Muscle layer of duodenum (tissue), 2 donors: ENCODE data around the gene ZNF77.
"Not testable (repeated sequence)": the region's sequence is repeated elsewhere in the genome, so short reads cannot be mapped to it uniquely, and the experiment has no call there.

Experiments
- H3K27ac ChIP-seq: one replicate; pipeline ENCODE4 v1.7.0; 2013; ENCODE audit warnings: mild to moderate bottlenecking, low read length
- H3K27me3 ChIP-seq: one replicate; pipeline ENCODE4 v1.7.0; 2013; ENCODE audit warnings: low read depth, mild to moderate bottlenecking, control low read depth, low read length
- H3K36me3 ChIP-seq, 2 donors: one replicate each; pipeline ENCODE4 v1.7.0; 2013; ENCODE audit warnings: low read length in 2 of 2, control low read depth in 1 of 2, mild to moderate bottlenecking in 1 of 2; ENCODE audit not compliant: insufficient read depth in 2 of 2, control insufficient read depth in 1 of 2
- H3K4me1 ChIP-seq, 2 donors: one replicate each; pipeline ENCODE4 v1.7.0; 2013; ENCODE audit warnings: low read length in 2 of 2, mild to moderate bottlenecking in 2 of 2, control low read depth in 1 of 2, moderate library complexity in 1 of 2; ENCODE audit not compliant: insufficient read depth in 2 of 2, control insufficient read depth in 1 of 2
- H3K4me3 ChIP-seq, 2 donors: one replicate each; pipeline ENCODE4 v1.7.0; 2013; ENCODE audit warnings: low read length in 2 of 2, low read depth in 1 of 2, mild to moderate bottlenecking in 1 of 2
- H3K9me3 ChIP-seq, 2 donors: one replicate each; pipeline ENCODE4 v1.7.0; 2013; ENCODE audit warnings: low read length in 2 of 2, control low read depth in 1 of 2, mild to moderate bottlenecking in 1 of 2; ENCODE audit not compliant: control insufficient read depth in 1 of 2
- donor health status: healthy.

The ZNF77 gene

DNA sequence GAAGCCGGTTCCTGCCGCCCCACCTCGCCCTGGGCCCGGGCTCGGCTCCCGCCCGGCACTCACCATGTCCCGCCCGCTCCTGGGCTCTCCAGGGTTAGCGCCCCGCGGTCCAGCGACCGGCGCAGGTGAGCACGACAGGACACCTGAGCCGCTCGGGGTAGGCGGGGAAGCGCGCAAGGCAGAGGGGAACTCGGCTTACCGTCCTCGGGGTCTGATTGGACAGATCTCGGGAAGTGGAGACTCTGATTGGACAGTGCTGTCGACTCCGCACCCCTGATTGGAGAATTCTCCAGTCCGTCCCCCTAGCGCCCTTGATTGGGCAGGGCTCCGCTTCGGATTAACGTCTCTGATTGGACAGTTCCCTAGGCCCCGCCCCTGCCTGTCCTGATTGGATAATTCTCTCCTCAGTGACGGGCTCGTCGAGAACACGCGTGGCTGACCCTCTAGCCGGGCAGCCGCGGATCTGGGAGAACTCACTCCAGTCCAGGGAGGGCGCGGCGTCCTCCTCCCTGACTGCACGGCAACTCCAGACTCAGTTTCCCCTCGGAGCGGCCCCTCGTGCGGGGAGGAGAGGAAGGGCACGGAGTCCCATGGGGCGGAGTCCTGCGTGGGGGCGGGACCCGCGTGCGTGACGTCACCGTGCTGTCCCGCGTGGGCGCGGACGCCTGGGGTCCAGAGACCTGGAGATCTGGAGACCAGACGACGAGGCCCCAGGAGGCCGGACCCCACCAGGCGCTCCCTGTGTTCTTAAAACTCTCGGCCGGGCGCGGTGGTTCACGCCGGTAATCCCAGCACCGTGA lies at the start of gene ZNF77:
ZNF77 (minus strand) TSS at position 197 of the 800 bp plus-strand sequence; CDS start at position 66, 131 bp downstream.
- H3K9me3 ChIP-seq, result no peaks in the 10 kb centered on the region

DNA sequence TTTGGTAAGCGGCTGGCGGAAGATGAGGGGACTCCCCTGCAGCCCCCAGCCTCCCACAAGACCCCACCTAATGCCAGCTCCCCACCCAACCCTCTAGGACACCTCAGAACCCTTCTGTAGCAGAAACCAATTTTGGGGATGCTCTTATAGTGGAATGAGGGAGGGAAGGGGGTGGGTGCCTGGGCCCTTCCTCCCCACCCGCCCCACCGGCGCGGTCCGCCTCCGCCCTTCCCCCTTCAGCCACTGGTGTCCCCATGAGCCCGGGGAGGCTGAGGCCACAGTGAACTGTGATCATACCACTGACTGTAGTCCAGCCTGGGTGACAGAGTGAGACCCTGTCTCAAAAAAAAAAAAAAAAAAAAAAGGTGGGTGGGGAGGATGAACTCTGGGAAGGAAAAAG lies 48.8 kb upstream of the ZNF77 start:
- H3K27me3 ChIP-seq, result no peaks in the 10 kb centered on the region
- H3K27ac ChIP-seq, result no peak overlapping the region
- no peak overlapping the region for H3K4me3 ChIP-seq
- peaks cover 0 to 6% of the 10 kb centered on the region in 2 donors for H3K36me3 ChIP-seq
- H3K4me1 ChIP-seq, result no peaks in the 10 kb centered on the region
- H3K9me3 ChIP-seq, result no peaks in the 10 kb centered on the region

More for the DNA sequence above, at the start of gene ZNF77:
- Histone ChIP-seq H3K4me3 (peak within 1 kb of the TSS; percentile 70 to 99), H3K4me1 (peaks cover 0 to 21% of the 10 kb centered on the region in 2 donors), H3K27me3 (no peaks in the 10 kb centered on the region), H3K27ac (peak within 1 kb of the TSS; percentile 75), H3K36me3 (no peaks in the 10 kb centered on the region)

DNA sequence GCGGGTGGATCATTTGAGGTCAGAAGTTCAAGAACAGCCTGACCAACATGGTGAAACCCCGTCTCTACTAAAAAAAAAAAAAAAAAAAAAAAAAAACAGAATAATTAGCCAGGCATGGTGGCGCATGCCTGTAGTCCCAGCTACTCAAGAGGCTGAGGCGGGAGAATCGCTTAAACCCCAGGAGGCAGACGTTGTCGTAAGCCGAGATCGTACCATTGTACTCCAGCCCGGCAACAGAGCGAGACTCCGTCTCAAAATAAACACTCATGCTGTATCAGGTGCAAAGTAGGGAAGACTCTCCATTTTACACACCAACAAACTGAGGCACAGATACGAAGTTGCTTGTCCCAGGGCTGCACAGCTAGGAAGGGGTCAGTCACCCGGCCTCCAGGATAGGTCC lies 48.2 kb upstream of the ZNF77 start:
- Histone ChIP-seq H3K36me3 (peaks cover 0 to 4% of the 10 kb centered on the region in 2 donors), H3K4me1 (no peaks in the 10 kb centered on the region), H3K27me3 (no peaks in the 10 kb centered on the region), H3K27ac (no peak overlapping the region), H3K4me3 (no peak overlapping the region), H3K9me3 (no peaks in the 10 kb centered on the region)

DNA sequence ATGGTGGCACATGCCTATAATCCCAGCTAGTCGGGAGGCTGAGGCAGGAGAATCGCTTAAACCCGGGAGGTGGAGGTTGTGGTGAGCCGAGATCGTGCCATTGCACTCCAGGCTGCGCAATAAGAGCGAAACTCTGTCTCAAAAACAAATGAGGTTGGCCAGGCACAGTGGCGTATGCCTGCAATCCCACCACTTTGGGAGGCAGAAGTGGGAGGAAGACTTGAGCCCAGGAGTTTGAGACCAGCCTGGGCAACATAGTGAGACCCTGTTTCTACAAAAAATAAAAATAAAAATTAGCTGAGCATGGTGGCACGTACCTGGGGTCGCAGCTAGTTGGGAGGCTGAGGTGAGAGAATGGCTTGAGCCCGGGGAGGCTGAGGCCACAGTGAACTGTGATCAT lies 47.6 kb upstream of the ZNF77 start:
- not testable (repeated sequence) for H3K36me3 ChIP-seq, H3K27ac ChIP-seq, H3K27me3 ChIP-seq, H3K4me1 ChIP-seq, H3K4me3 ChIP-seq, H3K9me3 ChIP-seq

DNA sequence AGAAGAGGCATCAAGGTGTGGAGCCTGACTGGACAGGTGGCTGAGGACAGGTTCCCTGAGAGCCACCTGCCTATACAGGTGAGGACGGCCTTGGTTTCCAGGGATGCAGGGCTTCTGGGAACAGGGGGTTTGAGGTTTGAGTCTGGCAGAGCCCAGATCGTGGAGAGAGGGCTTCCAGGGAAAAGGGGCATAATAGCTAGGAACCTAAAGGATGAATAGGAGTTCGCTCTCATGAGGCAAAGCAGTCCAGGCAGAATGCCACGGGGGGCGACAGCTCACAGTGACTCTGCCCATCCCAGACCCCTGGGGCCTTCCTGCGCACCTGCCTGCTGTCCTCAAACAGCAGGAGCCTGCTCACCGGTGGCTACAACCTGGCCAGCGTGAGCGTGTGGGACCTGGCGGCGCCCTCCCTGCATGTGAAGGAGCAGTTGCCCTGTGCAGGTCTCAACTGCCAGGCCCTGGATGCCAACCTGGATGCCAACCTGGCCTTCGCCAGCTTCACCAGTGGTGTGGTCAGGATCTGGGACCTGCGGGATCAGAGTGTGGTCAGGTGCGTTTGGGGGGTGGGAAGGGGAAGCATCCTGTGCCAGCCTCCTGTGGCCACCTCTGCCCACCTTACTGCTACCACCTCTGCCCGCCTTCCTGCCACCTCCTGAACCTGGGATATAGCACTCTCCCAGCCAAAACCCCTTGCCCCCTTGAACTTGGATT lies 44.6 kb upstream of the ZNF77 start:
- H3K9me3 ChIP-seq, result no peaks in the 10 kb centered on the region
- H3K27ac ChIP-seq, result no peak overlapping the region
- H3K4me3 ChIP-seq, result no peak overlapping the region
- H3K36me3 ChIP-seq, result no peaks in the 10 kb centered on the region
- H3K27me3 ChIP-seq, result no peaks in the 10 kb centered on the region
- H3K4me1 ChIP-seq, result no peaks in the 10 kb centered on the region

DNA sequence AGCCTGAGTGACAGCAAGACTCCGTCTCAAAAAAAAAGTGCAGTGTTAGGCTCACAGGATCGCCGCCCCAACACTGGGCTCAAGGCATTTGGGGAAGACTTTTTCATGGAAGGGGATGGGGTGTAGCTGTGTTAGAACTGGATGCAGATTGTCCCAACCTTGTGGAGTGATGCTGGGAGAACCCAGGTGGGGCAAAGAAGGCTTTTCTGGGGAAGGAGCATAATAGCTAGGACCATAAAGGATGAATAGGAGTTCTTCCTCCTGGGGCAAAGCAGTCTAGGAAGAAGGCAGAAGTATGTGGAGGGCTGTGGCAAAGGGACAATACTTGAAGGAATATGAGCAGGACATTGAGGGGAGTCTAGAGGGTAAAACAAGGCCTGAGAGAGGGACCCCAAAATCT lies 43.8 kb upstream of the ZNF77 start:
- Histone ChIP-seq H3K4me1 (peaks cover 2 to 5% of the 10 kb centered on the region in 2 donors), H3K4me3 (no peak overlapping the region), H3K27me3 (no peaks in the 10 kb centered on the region), H3K36me3 (no peaks in the 10 kb centered on the region), H3K9me3 (no peaks in the 10 kb centered on the region), H3K27ac (no peak overlapping the region)

DNA sequence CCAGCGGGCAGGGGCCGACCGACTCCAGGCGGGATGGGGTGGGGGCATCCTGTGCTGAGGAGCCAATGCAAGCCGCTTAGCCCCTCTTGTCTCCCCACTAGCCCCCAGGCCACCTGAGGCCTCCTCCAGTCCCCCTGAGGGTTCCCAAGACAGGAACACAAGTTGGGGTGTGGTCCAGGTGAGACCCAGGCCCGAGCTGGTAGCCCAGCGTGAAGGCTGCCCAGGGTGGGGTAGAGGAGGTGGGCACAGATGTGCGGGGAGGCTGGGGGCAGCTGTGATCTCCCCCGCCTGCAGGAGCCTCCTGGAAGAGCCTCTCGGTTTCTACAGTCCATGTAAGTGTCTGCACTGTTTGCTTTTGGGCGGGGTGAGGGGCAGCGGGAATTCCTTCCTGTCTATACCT lies 43.0 kb upstream of the ZNF77 start:
- no peak overlapping the region for H3K27ac ChIP-seq
- no peaks in the 10 kb centered on the region for H3K27me3 ChIP-seq
- H3K36me3 ChIP-seq, result no peaks in the 10 kb centered on the region
- peaks cover 5 to 13% of the 10 kb centered on the region in 2 donors for H3K4me1 ChIP-seq
- no peak overlapping the region for H3K4me3 ChIP-seq
- no peaks in the 10 kb centered on the region for H3K9me3 ChIP-seq

DNA sequence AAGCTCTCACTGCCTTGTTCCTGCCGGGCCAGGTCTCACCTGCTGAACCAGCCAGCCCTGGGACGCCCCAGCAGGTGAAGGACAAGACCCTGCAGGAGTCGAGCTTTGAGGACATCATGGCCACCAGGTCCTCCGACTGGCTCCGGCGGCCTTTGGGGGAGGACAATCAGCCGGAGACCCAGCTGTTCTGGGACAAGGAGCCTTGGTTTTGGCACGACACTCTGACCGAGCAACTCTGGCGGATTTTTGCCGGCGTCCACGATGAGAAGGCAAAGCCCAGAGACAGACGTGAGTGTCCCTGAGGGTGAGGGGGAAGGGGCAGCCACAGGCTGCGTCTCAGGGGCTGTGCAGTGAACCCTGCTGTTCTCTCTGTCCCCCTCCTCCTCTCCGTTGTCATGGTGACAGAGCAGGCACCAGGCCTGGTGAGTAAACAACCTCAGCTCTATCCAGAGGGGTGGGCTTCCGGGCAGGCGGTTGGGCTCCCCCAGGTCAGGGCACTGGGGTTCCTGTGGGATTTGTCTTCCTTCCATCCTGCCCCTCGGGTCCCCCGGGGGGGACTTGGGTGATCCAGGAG lies 42.3 kb upstream of the ZNF77 start:
- Histone ChIP-seq H3K27ac (no peak overlapping the region), H3K36me3 (no peaks in the 10 kb centered on the region), H3K4me1 (peaks cover 5 to 18% of the 10 kb centered on the region in 2 donors), H3K27me3 (no peaks in the 10 kb centered on the region), H3K4me3 (no peak overlapping the region), H3K9me3 (no peaks in the 10 kb centered on the region)

DNA sequence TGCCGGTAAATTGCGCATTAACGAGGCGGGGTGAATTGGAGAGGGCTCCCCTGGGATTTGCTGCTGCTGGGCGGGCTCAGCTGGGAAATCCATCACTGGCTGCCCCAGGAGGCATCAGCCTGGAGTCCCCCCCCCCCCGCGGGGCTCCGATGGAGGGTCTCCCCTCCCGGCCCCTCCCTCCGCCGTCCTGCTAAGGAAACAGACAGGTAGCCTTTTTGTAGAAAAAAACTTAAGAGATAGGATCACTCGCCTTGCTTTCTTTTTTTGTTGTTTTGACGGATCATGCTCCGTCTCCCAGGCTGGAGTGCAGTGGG lies 39.4 kb upstream of the ZNF77 start:
- H3K36me3 ChIP-seq, result no peaks in the 10 kb centered on the region
- peak overlapping the region; percentile 42 to 64 for H3K4me3 ChIP-seq
- H3K4me1 ChIP-seq, result peaks cover 5 to 18% of the 10 kb centered on the region in 2 donors
- no peak overlapping the region for H3K27ac ChIP-seq
- H3K27me3 ChIP-seq, result no peaks in the 10 kb centered on the region
- no peaks in the 10 kb centered on the region for H3K9me3 ChIP-seq

DNA sequence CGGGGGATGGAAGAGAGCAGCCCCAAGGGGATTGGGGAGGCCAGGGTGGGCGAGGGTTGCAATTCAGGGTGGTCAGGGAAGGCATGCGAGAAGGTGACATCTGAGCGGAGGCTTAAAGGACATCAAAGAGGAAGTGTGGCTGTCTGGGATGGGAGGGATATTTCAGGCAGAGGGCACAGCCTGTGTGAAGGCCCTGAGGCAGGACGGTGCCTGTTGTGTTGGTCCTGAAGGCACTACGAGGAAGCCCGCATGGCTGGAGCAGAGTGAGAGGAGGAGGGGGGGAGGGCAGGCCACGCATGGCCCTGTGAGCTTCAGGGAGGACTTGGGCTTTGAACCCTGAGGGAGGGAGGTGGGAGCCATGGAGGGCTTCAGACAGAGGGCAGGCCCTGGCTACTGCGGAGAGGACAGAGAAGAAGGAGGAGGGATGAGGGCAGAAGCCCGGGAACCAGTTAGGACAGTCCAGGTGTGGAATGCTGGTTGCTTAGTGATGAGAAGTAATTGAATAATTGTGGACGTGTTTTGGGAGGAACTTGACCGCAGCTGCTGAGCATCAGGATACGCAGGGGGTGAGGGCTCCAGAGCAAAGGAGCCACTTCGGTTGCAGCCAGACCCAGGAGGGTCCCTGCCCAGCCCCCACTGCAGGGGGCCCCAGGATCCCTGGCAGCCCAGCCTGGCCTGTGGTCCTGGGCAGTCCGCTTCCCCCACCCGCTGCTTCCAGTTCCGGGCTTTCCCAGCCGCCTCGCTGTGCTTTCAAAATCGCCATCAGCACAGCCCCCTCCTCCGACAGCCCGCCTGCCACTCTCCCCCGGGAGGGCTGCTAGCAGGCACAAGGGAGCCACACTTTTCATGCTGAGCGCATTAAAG lies 38.8 kb upstream of the ZNF77 start:
- no peaks in the 10 kb centered on the region for H3K27me3 ChIP-seq
- peaks cover 5 to 18% of the 10 kb centered on the region in 2 donors for H3K4me1 ChIP-seq
- no peaks in the 10 kb centered on the region for H3K36me3 ChIP-seq
- no peak overlapping the region for H3K27ac ChIP-seq
- no peaks in the 10 kb centered on the region for H3K9me3 ChIP-seq
- peak overlapping the region; percentile 42 to 64 for H3K4me3 ChIP-seq

DNA sequence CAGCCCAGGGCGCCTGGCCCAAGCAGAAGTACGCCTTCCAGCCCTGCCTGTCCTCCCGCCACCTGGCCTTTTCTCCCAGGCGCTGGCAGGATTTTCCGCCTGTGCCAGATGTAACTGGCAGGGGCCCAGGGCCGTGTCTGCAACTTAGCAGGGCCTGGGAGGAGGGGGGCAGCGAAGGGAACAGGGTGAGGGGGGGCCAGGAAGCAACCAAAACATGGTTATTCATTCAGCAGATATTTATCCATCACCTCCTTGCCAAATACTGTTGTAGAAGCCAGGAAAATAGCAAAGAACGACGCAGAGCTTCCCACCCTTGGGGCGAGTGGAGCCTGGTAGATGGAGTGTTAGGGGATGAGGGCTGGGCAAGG lies 38.2 kb upstream of the ZNF77 start:
- no peaks in the 10 kb centered on the region for H3K27me3 ChIP-seq
- no peak overlapping the region for H3K27ac ChIP-seq
- H3K9me3 ChIP-seq, result no peaks in the 10 kb centered on the region
- no peaks in the 10 kb centered on the region for H3K36me3 ChIP-seq
- H3K4me1 ChIP-seq, result peaks cover 5 to 18% of the 10 kb centered on the region in 2 donors
- no peak overlapping the region for H3K4me3 ChIP-seq
